ENCODE measurements around the gene NDUFB3. TPM values are rescaled to one million over a fixed set of nuclear protein-coding genes. Genes with fewer than 3 reads are reported as not detected.

The NDUFB3 gene
- 10 to 100 TPM; 51.6 to 55.9 TPM for total RNA-seq

GRCh38 chr2:201071479-201072200 is at the start of gene NDUFB3, which contains the start of gene HYCC2:
NDUFB3 (plus strand) TSS chr2:201072001; CDS start chr2:201078883, 6,882 bp downstream.
HYCC2 (minus strand) TSS chr2:201071671; CDS start chr2:201024009, 47,662 bp downstream.

GRCh38 chr2:201116115-201116958 is 44.5 kb downstream of the NDUFB3 start, which contains the start of gene CFLAR:
CFLAR (plus strand) TSS chr2:201116164; CDS start chr2:201129866, 13,702 bp downstream.

Small RNA genes within 50 kb of the gene (small RNA-seq; reads per million reads assigned to genes)
- 0 reads per million in 2 donors for gene RNU6-1206P

Other genes with a start within 250 kb of the NDUFB3 start
- 10 to 100 TPM; 39.6 to 39.9 TPM for gene CLK1, start 207.3 kb upstream of the NDUFB3 start, total RNA-seq
- gene PPIL3, start 182.9 kb upstream of the NDUFB3 start, total RNA-seq: 10 to 100 TPM; 32.3 to 34.0 TPM
- 10 to 100 TPM; 30.3 to 48.6 TPM for gene NIF3L1, start 182.6 kb upstream of the NDUFB3 start, total RNA-seq
- gene ORC2, start 108.3 kb upstream of the NDUFB3 start, total RNA-seq: 10 to 100 TPM in 1 of 2 donors, 1 to 10 TPM in 1; 8.3 to 15.0 TPM
- 10 to 100 TPM; 10.7 to 13.4 TPM for gene HYCC2, start 330 bp upstream of the NDUFB3 start, total RNA-seq
- 10 to 100 TPM; 18.6 to 40.6 TPM for gene CFLAR, start 44.2 kb downstream of the NDUFB3 start, total RNA-seq
- gene CASP10, start 111.1 kb downstream of the NDUFB3 start, total RNA-seq: 1 to 10 TPM; 1.0 to 2.3 TPM
- 10 to 100 TPM; 13.8 to 31.0 TPM for gene CASP8, start 188.5 kb downstream of the NDUFB3 start, total RNA-seq